Ammon's horn (tissue), 1 donor: Measurements from ENCODE around the gene HRNR.
"Not testable (repeated sequence)": the region's sequence is repeated elsewhere in the genome, so short reads cannot be mapped to it uniquely, and the experiment has no call there.

ENCODE experiments used
- DNase-seq: peaks from one replicate; pipeline ENCODE4 v3.0.0-alpha.2; 2016; ENCODE audit warnings: low spot score

Gene HRNR

GRCh38 chr1:152224093-152224492 is at the start of gene HRNR:
HRNR (minus strand) TSS chr1:152224193; CDS start chr1:152223253, 940 bp downstream.
- no peak for DNase-seq

GRCh38 chr1:152256394-152256793 is 32.4 kb upstream of the HRNR start:
- not testable (repeated sequence) for DNase-seq

GRCh38 chr1:152252157-152252556 is 28.2 kb upstream of the HRNR start:
- no peak for DNase-seq

- no peak for DNase-seq
Observed at GRCh38 chr1:152251391-152251790, 27.4 kb upstream of the HRNR start.

GRCh38 chr1:152247316-152247715 is 23.3 kb upstream of the HRNR start:
- DNase-seq: no peak

- DNase-seq: no peak
Observed at GRCh38 chr1:152244576-152245273, 20.7 kb upstream of the HRNR start.

GRCh38 chr1:152237093-152237492 is 13.1 kb upstream of the HRNR start:
- DNase-seq: no peak

GRCh38 chr1:152228831-152229230 is 4.8 kb upstream of the HRNR start:
- DNase-seq: no peak

- peak; percentile 10 for DNase-seq
Observed at GRCh38 chr1:152227310-152227928, 3.4 kb upstream of the HRNR start.

GRCh38 chr1:152225678-152226077 is 1.7 kb upstream of the HRNR start:
- no peak for DNase-seq

GRCh38 chr1:152220166-152221163 is 3.5 kb downstream of the HRNR start:
- DNase-seq: no peak

- not testable (repeated sequence) for DNase-seq
Observed at GRCh38 chr1:152219438-152219837, 4.6 kb downstream of the HRNR start.

GRCh38 chr1:152218762-152219436 is 5.1 kb downstream of the HRNR start:
- DNase-seq: no peak

- DNase-seq: not testable (repeated sequence)
Observed at GRCh38 chr1:152215604-152216003, 8.4 kb downstream of the HRNR start.

- not testable (repeated sequence) for DNase-seq
Observed at GRCh38 chr1:152214911-152215310, 9.1 kb downstream of the HRNR start.

GRCh38 chr1:152198982-152199381 is 25.0 kb downstream of the HRNR start:
- no peak for DNase-seq

GRCh38 chr1:152197361-152197941 is 26.5 kb downstream of the HRNR start:
- DNase-seq: no peak

- no peak for DNase-seq
Observed at GRCh38 chr1:152191711-152192110, 32.3 kb downstream of the HRNR start.

- no peak for DNase-seq
Observed at GRCh38 chr1:152191260-152191659, 32.7 kb downstream of the HRNR start.

GRCh38 chr1:152190589-152190988 is 33.4 kb downstream of the HRNR start:
- DNase-seq: no peak

- peak; percentile 61 for DNase-seq
Observed at GRCh38 chr1:152189657-152190442, 34.1 kb downstream of the HRNR start.
